Measurements from ENCODE around the gene ANO1.

DNA sequence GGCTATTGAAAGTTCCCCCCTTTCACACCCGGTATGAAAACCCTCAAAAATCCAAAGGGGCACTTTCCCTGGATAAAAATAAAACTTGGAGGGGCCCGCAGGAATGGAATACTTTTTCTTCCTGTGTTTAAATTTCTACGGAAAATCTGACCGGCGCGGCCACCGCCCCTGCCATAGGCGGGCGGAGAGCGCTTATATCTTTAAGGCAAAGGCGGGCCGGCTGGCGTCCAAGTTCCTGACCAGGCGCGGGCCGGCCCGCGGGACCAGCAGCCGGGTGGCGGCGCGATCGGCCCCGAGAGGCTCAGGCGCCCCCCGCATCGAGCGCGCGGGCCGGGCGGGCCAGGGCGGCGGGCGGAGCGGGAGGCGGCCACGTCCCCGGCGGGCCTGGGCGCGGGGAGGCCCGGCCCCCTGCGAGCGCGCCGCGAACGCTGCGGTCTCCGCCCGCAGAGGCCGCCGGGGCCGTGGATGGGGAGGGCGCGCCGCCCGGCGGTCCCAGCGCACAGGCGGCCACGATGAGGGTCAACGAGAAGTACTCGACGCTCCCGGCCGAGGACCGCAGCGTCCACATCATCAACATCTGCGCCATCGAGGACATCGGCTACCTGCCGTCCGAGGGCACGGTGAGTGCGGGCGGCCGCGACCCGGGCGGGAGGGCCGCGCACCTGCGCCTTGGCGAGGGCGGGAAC, at the start of gene ANO1:
- TF ChIP-seq POLR2AphosphoS5 (IDR thresholded peaks at IDR 0.05) (no peak), CTCF (IDR thresholded peaks at IDR 0.05) (no peak), POLR2A (IDR thresholded peaks at IDR 0.05) (no peak)
